SW480 (cell line): ENCODE measurements around the gene MECP2.

ENCODE experiments used
- DNase-seq: peaks from one replicate; pipeline ENCODE4 v3.0.0-alpha.2; 2016; ENCODE audit warnings: low spot score

Gene MECP2

DNA sequence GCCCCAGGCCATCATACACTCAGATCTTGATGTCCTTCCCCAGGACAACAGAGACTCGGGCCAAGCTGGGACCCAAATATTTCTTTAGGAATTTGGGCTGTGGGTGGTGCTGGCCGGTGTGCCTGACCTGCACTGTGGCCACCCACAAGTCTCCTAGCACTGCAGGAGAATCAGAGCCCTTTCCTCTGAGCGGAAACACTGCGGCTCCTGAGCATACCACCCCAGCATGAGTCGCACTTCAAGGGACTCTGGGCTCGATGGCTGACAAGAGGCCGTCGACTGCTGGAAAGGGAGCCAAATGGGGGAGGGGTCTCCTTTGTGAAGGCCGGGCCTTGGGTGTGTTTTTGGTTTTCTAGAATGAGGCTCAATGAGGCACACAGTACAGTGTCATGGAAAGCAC is 64.9 kb downstream of the MECP2 start:
- DNase-seq = no peak

DNA sequence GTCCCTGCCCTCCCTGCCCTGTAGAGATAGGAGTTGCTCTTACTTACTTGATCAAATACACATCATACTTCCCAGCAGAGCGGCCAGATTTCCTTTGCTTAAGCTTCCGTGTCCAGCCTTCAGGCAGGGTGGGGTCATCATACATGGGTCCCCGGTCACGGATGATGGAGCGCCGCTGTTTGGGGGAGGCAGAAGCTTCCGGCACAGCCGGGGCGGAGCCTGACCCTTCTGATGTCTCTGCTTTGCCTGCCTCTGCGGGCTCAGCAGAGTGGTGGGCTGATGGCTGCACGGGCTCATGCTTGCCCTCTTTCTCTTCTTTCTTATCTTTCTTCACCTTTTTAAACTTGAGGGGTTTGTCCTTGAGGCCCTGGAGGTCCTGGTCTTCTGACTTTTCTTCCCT is 65.4 kb downstream of the MECP2 start:
- no peak for DNase-seq

DNA sequence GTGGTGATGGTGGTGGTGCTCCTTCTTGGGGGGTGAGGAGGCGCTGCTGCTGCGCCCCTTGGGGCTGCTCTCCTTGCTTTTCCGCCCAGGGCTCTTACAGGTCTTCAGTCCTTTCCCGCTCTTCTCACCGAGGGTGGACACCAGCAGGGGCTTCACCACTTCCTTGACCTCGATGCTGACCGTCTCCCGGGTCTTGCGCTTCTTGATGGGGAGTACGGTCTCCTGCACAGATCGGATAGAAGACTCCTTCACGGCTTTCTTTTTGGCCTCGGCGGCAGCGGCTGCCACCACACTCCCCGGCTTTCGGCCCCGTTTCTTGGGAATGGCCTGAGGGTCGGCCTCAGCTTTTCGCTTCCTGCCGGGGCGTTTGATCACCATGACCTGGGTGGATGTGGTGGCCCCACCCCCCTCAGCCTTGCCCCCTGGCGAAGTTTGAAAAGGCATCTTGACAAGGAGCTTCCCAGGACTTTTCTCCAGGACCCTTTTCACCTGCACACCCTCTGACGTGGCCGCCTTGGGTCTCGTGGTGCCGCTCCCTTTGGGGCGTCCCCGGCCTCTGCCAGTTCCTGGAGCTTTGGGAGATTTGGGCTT is 66.7 kb downstream of the MECP2 start:
- no peak for DNase-seq

DNA sequence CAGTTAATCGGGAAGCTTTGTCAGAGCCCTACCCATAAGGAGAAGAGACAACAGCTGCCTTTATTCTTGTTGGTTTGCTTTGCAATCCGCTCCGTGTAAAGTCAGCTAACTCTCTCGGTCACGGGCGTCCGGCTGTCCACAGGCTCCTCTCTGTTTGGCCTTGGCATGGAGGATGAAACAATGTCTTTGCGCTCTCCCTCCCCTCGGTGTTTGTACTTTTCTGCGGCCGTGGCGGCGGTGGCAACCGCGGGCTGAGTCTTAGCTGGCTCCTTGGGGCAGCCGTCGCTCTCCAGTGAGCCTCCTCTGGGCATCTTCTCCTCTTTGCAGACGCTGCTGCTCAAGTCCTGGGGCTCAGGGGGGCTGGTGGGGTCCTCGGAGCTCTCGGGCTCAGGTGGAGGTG is 67.3 kb downstream of the MECP2 start:
- DNase-seq = no peak

DNA sequence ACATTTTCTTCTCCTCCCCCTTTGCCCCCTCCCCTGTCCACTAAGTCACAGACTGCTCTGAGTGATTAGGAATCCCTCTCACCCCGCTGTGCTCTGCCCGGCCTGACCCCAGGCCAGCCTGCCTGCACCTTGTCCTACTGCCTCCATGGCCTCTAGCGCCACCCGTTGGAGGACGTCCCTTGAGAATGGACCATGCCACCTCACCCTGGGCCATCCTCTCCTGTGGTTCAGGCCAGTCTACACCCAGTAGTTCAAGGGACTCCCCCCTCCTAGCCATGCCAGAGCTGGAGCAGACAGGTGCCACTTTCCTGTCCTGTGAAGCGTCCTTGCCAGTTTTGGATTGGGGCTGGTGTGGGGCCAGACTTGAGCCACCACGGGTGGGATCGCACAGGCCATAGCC is 68.1 kb downstream of the MECP2 start:
- no peak for DNase-seq

DNA sequence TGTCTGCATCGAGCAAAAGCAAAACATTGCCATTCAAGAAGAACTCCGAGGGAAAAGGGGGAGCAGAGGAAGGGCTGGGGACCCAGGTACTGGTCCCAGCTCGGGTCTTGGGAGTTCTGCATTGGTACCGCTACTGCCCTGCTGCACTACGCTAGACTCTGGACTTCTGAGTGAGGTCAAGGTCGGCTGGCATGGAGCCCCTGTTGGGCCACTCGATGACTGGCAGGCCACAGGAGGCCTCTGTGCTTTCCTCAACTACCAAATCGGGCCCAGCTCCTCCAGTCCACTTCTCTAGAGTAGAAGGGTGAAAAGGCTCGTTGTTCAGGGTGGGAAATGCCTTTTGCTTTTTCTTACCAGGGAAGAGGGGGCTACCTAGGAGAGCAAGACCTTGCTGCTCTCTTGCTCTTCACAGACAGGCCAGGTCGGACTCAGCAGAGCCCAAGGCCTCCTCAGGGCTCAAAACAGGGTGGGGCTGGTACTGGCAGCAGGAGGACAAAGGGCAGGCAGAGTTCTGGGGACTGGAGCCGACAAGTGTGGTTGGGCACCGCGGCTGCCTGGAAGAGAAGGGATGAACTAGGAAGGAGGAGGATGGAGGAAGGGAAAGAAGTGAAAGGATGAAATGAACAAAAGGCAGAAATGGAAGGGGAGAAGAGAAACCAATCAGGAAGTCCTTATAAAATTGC is 68.9 kb downstream of the MECP2 start:
- no peak for DNase-seq

DNA sequence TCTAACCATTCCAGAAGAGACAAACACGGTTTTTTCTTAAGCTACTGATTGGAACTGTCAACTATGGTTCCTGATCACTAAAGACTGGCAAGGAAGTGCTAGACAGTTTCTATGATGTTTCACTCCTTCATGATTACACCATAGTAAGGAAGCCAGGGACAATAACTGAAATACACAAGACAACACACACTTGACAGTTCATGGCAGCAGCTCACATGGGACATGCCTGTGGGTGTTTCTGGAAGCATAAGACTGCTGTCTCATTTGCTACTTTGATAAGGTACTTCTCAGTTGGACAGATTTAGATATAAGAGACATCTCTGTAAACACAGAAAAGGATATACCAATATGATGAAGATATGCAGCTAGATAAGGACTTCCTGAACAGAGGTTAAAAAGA is 69.5 kb downstream of the MECP2 start:
- no peak for DNase-seq

DNA sequence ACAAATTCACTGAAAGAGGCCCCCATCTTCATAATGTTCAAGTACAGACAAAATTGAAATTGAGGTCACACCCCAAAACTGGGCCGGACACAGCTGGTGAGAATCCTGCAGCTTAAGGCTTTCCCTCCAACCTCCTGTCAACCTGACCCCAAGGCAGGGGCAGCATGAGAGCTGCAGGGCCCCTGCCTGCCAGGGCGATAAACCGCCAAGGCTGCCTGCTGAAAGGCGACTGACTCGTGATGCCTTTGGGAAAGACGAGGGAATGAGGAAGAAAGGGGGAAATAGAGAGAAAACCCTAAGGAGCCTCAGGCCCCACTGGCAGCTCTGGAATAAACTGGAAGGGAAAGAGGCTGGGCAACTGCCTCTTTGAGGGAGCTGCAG is 70.5 kb downstream of the MECP2 start:
- no peak for DNase-seq

DNA sequence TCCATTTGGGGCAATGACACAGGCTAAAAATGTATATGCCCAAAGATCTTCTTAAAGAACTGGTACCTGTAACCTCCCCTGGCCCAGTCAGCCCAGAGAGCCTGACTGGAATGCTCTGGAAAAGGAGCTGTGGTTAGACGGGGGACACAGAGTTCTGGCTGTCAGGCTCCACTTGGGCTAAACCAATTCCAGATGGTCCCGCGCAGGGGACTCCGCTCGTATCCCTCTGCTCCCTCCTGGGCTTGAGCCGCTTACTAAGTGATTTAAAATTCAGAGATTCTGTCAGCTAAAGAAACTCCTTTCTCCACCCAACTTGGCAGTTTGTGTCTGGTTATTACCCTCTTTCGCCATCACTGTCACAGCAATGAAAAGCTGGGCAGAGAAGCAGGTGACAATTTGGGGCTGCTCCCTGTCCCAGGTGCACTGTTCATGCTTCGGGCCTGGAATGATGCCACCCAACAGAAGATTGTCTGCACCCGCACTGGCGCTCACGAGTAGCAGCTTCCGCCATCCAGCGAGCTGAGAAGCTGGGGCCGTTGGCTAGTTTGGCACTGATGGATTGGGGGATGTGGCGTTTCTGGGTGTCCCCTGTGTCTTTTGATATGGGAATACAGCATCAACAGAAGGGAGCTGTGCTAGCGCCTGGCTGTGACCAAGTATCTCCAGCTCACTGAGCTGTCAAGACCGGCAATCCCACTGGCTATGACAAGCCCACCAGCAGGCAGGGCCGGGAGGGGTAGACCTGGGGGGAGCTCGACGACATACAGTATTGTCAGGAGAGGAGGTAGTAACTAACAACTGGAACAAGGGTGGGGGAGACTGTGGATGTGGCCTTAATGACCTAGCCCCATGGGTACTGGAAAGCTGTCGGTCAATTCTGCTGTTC is 71.1 kb downstream of the MECP2 start:
- DNase-seq = no peak

DNA sequence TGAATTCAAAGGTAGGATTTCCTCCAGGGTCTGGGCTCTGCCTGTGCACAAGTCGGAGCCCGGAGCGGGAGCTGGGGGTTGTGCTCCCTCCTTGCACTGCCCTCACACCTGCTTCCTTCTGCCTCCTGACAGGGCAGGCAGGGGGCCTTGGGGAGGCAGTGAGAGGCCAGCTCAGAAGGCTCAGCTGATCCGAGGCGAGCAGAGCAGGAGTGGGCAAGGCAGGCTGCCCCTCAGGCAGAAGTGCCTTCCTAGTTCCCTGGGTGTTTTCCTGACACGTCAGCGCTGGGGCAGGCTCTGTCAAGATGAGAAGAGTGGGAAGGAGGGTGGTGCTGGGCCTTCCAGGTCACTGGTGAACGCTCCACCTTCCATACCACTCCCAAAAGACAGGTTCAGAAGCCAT is 72.3 kb downstream of the MECP2 start:
- DNase-seq = no peak

DNA sequence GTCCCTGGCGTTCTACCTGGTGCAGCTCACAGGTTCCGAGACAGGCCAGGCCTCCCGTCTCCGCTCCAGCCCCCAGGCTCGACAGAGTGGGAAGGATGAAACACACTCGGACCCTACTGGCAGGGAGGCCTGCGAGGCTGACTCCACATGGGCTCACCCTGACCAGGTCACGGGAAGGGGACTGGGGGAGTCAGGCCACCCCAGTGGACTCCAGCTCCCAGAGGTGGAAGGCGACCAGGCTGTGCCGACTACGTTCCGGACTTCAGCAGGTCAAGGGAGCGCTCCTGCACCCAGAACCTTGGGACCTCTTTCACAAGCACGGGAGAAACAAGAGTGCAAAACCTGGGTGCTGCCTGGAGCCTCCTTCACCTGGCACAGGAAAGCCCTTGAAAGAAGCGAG is 73.2 kb downstream of the MECP2 start:
- DNase-seq = no peak

DNA sequence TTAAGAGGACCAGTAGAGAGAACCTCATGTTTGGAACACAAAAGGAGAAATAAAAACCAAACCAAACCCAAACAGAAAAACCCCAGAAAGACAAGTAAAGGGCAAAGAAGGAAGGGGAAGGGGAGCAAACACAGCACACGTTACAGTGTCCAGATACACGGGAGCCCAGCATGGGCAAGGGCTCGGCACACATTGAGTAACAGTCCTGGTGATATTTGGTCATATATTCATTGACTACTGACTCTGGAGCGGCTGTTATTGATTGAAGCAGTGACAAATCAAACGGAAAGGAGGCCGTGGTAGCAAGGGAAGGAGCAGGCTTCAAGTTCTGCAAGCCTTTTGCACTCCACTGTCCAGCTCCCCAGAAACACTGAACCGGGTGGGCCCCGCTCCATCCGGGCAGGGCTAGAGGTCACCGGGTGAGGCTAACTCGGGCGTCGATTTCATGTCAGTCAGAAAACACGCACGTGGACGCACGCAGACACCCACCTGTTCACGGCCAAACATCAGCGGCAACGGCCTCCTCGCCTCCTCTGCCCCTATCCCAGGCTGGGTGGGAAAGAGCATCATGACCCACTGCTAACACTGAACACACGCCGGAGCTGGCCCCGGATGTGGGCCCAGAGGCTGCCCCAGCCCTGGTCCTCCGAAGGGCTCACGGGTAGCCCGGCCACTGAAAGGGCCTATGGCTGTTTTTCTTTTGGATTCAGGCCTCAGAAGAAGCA is 74.1 kb downstream of the MECP2 start:
- no peak for DNase-seq

DNA sequence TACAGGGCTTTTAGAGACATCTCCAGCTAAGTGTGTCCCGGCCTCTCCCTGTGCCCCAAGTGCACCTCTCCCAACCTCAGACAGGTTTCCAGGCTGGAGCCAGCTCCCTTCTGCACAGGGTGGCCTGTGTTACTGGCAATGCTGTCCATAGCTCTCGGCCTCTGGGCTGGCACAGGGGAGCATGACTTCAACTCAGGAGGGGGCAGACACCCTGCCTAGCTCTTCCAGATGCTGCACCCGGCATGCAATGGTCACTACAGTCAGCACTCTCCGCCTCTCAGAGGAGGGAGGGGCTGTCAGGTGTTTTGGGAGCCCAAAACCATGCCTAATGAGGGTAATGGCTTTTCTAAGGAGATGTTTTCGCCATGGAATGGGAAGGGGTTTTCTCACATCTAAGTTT is 75.4 kb downstream of the MECP2 start:
- no peak for DNase-seq

DNA sequence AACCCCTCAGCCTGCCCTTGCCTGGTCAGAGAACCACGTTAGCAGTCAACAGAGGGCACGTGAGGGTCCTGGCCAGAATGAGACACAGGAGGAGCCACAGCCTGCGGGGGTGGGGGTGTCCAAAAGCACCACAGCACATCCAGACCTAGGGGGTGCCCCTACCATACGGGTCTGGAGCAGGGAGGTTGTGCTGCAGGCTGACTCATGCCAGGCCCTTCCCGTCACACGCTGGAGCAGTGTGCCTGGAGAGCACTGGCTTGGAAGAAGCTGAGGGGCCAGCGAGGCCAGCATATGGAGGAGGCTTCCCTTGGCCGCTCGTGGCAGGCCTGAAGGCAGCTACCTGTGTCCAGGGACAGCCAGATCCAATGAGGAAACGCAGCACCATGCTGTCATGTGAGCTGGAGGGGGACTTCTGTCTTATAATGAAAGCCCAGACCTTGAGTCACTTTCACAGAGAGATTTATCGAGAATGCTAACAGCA is 76.3 kb downstream of the MECP2 start:
- no peak for DNase-seq

DNA sequence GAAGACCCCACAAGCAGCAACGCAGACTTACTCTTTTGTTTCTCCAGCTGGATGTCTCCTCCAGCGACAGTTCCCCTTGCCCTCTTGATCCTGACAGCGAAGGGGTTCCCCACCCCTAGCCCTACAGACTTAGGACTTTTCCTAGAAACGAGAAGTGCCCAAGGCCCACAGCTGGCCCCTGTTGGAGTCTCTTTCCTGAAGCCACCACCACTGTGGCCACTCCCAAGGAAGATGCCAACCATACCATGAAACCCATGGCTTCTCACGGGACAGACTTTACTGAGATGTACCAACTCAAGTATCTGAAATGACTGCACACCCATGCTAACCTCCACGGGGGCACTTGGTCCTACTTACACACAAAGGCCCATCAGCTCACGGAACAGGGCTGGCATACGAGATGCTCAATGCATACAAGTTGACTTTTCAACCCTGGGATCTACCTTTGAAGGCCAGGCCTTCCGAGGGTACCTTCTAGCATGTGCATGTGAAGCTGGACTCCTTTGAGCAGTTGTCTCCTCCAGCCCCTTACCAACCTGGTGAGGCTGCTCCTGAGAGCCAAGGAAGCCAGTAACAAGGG is 76.9 kb downstream of the MECP2 start:
- DNase-seq = no peak

DNA sequence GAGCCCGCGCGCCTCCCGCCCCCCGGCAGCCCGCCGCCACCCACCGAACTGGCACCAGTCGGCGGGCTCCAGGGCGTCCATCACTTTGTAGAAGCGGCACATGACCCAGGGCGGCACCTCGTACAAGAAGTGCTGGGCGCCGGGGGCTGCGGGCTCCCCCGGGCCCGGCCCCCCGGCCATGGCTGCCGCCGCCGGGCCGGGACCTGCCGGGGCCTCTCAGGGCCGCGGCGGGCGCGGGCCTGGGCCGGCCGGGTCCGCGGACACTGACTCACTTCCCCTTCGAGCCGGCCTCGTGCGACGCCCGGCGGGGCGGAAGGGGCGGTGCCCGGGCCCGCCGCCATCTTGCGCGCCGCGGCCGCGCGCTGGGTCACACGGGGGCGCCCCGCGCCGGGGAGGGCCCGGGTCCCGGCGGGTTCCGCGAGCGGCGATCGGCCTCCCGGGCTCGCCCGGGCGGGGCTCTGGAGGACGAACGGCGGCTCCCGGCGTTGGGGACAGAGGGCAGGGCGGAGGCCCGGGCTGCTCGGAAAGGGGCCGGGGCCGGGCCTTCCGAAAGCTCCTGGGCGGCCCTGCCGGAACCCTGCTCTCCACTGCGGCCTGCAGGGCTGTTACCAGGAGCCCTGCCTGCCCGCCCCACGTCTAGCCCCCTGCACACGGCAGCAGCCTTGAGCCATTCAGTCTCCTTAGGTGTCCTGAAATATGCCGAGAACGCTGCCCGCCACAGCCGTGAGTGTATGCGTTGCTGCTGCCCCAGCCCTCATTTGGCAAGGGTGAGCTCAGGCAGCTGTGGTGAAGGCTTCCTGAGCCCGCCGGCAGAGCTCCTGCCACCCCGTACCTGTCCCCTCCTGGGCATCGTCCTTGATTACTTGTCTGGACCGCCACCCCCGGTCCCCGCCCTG is 77.6 kb downstream of the MECP2 start, which contains the start of gene IRAK1:
IRAK1 (minus strand) TSS at position 270 of the 896 bp plus-strand sequence; CDS start at position 180, 90 bp downstream.
- peak; percentile 49 for DNase-seq

DNA sequence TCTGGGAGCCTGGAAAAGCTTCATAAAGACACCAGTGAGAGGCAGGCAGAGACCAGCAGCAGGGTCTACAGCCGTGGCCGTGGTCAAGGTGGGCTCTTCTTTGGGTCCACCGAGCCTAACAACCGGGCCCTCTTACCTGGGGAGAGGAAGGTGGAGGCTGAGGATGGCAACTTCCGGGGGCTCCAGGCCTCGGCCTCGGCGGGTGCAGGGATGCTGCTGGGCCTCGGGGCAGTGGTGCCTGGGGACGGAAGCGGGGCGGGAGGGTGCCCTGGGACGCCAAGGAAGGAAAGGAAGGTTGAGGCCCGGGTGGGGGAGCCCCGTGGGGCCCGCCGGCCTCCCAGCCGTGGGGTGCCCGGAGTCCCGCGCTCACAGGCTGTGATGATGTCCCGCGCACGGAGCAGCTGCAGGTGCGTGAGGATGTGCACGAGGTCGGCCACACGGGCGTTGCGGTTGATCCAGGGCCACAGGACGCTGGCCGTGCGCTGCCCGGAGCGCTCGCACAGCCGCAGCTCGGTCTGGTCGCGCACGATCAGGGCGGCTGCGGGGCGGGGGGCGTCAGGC is 78.4 kb downstream of the MECP2 start:
- DNase-seq = no peak

DNA sequence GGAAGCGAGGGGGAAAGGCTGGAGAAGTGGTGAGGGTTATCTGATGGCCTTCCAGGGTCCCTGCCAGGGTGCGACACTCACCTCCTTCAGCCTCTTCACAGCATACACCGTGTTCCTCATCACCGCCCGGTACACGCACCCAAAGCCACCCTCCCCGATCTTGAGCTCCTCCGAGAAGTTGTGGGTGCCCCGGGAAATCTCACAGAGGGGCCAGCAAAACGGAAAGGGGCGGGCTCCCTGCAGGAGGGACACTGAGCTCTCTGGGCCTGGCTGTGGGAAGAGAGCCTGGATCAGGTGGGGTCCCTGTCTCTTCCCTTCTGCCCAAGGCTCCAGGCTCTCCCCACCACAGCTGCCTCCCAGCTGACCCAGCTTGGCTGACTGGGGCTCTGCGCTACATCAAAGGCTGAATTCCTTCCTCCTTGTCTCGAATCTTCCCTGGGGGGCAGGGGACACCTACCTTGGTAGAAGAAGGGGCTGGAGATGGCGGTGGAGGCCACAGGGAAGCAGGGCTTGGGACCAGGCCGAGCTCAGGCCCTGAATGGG is 78.9 kb downstream of the MECP2 start:
- DNase-seq = no peak

DNA sequence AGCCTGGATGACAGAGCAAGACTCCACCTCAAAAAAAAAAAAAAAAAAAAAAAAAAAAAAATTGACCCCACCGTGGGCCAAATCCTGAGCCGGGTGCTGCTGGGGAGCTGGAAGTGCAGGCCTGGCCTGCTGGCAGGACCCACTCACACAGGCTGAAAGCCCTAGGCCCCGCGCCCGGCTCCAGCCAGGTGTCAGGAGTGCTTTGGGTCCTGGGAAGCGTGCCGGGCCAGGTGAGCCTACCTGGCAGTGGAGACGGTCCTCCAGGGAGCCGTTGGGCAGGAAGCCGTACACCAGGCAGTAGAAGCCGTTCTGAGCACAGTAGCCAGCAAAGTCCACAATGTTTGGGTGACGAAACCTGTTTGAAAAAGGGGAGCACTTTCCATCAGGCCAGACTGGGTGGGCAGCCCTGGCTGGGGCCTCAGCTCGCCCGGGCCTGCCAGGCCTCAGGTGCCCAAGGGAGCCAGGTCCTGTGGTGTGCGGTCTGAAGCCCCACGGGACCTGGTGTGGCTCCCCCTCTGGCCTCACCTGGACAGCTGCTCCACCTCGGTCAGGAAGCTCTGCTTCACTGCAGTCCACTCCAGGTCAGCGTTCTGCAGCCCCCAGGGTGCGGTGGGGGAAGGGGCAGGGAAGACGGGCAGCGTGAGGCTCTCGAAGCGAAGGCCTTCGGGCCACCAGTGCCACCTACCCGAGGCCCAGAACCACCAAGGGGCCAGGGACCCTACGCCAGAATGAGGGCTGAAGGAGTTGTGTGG is 79.6 kb downstream of the MECP2 start:
- DNase-seq = no peak
